WTC11 (cell line): ENCODE data around the gene RASD1. TPM values are rescaled to one million over a fixed set of nuclear protein-coding genes. Genes with fewer than 3 reads are reported as not detected.

Experiments used
- ATAC-seq: fragments of 200-7000 bp; cut with Tn5 transposase; 2 replicates; pipeline ENCODE4 v1.10.0; 2021; ENCODE audit warnings: mild to moderate bottlenecking, moderate library complexity
- CTCF ChIA-PET: fragments of 300-600 bp; sonication (Branson Sonifier 250); formaldehyde crosslinking; loops from one replicate; lab custom pipeline; 2021; ENCODE audit warnings: antibody characterized with exemption; lab: Charles Lee
- POLR2A ChIA-PET: fragments of 350-600 bp; sonication (Branson Sonifier 250); formaldehyde crosslinking; loops from one replicate; lab custom pipeline; 2021; ENCODE audit warnings: antibody characterized with exemption; lab: Charles Lee
- DNase-seq: peaks from one replicate; pipeline ENCODE4 v3.0.0; 2021; ENCODE audit warnings: low spot score
- H3K27ac Mint-ChIP-seq: 2 replicates; pipeline ENCODE4 v1.8.0; 2021; ENCODE audit warnings: mixed read lengths
- H3K27me3 Mint-ChIP-seq: 2 replicates; pipeline ENCODE4 v1.8.0; 2021; ENCODE audit warnings: low read depth, mild to moderate bottlenecking, moderate library complexity, mixed read lengths
- H3K36me3 Mint-ChIP-seq: 2 replicates; pipeline ENCODE4 v1.8.0; 2021; ENCODE audit warnings: mixed read lengths
- H3K4me1 Mint-ChIP-seq: 2 replicates; pipeline ENCODE4 v1.8.0; 2022; ENCODE audit warnings: mixed read lengths
- H3K4me3 Mint-ChIP-seq: 2 replicates; pipeline ENCODE4 v1.8.0; 2021; ENCODE audit warnings: mild to moderate bottlenecking, moderate library complexity, mixed read lengths
- H3K9me3 Mint-ChIP-seq: 2 replicates; pipeline ENCODE4 v1.8.0; 2021; ENCODE audit warnings: mixed read lengths
- AFF4 ChIP-seq: sonication (generic); formaldehyde crosslinking; IDR thresholded peaks from 2 replicates; pipeline ENCODE4 v1.8.1; 2023; ENCODE audit warnings: mild to moderate bottlenecking, missing genetic modification reagents, borderline replicate concordance
- AR ChIP-seq: fragments of 250-450 bp; sonication (Bioruptor Pico); IDR thresholded peaks from 2 replicates; pipeline ENCODE4 v1.9.0; 2021; ENCODE audit warnings: mild to moderate bottlenecking
- ATF2 ChIP-seq: sonication (generic); formaldehyde crosslinking; IDR thresholded peaks from 2 replicates; pipeline ENCODE4 v1.8.1; 2022; ENCODE audit warnings: low read depth, missing genetic modification reagents, borderline replicate concordance
- E2F5 ChIP-seq: sonication (generic); formaldehyde crosslinking; IDR thresholded peaks from 2 replicates; pipeline ENCODE4 v1.8.1; 2022; ENCODE audit warnings: mild to moderate bottlenecking, moderate library complexity, missing genetic modification reagents
- GABPB1 ChIP-seq: sonication (generic); formaldehyde crosslinking; IDR thresholded peaks from 2 replicates; pipeline ENCODE4 v1.8.1; 2023; ENCODE audit warnings: mild to moderate bottlenecking, missing genetic modification reagents
- IRF1 ChIP-seq: sonication (generic); formaldehyde crosslinking; IDR thresholded peaks from 2 replicates; pipeline ENCODE4 v1.8.0; 2023; ENCODE audit warnings: missing genetic modification reagents
- KAT7 ChIP-seq: sonication (generic); formaldehyde crosslinking; IDR thresholded peaks from 2 replicates; pipeline ENCODE4 v1.8.1; 2023; ENCODE audit warnings: missing genetic modification reagents, mild to moderate bottlenecking, borderline replicate concordance
- NFATC4 ChIP-seq: fragments of 250-450 bp; sonication (Bioruptor Pico); IDR thresholded peaks from 2 replicates; pipeline ENCODE4 v1.9.0; 2021; ENCODE audit warnings: mild to moderate bottlenecking
- NFE2L1 ChIP-seq: sonication (generic); formaldehyde crosslinking; IDR thresholded peaks from 2 replicates; pipeline ENCODE4 v1.8.1; 2023; ENCODE audit warnings: missing genetic modification reagents
- OVOL2 ChIP-seq: fragments of 250-450 bp; sonication (Bioruptor Pico); IDR thresholded peaks from 2 replicates; pipeline ENCODE4 v1.9.0; 2021; ENCODE audit warnings: mild to moderate bottlenecking, borderline replicate concordance
- RORB ChIP-seq: fragments of 250-450 bp; sonication (Bioruptor Pico); IDR thresholded peaks from 2 replicates; pipeline ENCODE4 v1.9.0; 2021; ENCODE audit warnings: mild to moderate bottlenecking
- SMAD3 ChIP-seq: sonication (generic); formaldehyde crosslinking; IDR thresholded peaks from 2 replicates; pipeline ENCODE4 v1.8.0; 2022; ENCODE audit warnings: missing genetic modification reagents, mild to moderate bottlenecking, borderline replicate concordance
- SMAD4 ChIP-seq: sonication (generic); formaldehyde crosslinking; IDR thresholded peaks from 2 replicates; pipeline ENCODE4 v1.8.0; 2022; ENCODE audit warnings: mild to moderate bottlenecking, missing genetic modification reagents
- TP53 ChIP-seq: sonication (generic); formaldehyde crosslinking; IDR thresholded peaks from 2 replicates; pipeline ENCODE4 v1.8.1; 2023; ENCODE audit warnings: mild to moderate bottlenecking, missing genetic modification reagents
- ZNF281 ChIP-seq: sonication (generic); formaldehyde crosslinking; IDR thresholded peaks from 2 replicates; pipeline ENCODE4 v1.8.0; 2023; ENCODE audit warnings: mild to moderate bottlenecking, missing genetic modification reagents
- ZNF416 ChIP-seq: fragments of 250-450 bp; sonication (Bioruptor Pico); IDR thresholded peaks from 2 replicates; pipeline ENCODE4 v1.9.0; 2021; ENCODE audit warnings: mild to moderate bottlenecking, inconsistent platforms
- ZNF425 ChIP-seq: fragments of 250-450 bp; sonication (Bioruptor Pico); conservative IDR thresholded peaks from 2 replicates; pipeline ENCODE4 v1.9.0; 2021; ENCODE audit warnings: mild to moderate bottlenecking
- total RNA-seq: library from RNA; stranded (reverse); gene quantifications from 3 replicates; pipeline ENCODE4 v1.2.3, GENCODE V29; 2021

Gene RASD1
- total RNA-seq, 1 experiment from 2014 or later: 5.1 TPM

- no peak for DNase-seq
- Mint-ChIP-seq H3K27ac (peak overlapping the region; percentile 68), H3K4me1 (no peaks in the 10 kb centered on the region; the same call in 1 of the 2 replicates), H3K36me3 (no peaks in the 10 kb centered on the region), H3K9me3 (no peaks in the 10 kb centered on the region), H3K27me3 (no peaks in the 10 kb centered on the region)
- CTCF ChIA-PET: interaction anchor here (1.1 to 3.4 kb wide), 5 partner anchors 8 to 63 kb away, joined by 4 to 20 read pairs (median 6); partner anchors contain the start of gene RASD1
- no peak for TF ChIP-seq GABPB1 (CRISPR knock-in tag)
- TF ChIP-seq SMAD4: no peak
- TF ChIP-seq IRF1 (CRISPR knock-in tag): no peak
- TF ChIP-seq AR (CRISPR knock-in tag): no peak
- no peak for TF ChIP-seq ZNF425 (CRISPR knock-in tag)
- TF ChIP-seq NFATC4: no peak
- TF ChIP-seq NFE2L1 (CRISPR knock-in tag): no peak
- TF ChIP-seq, all 79 proteins: peak for 0
- POLR2A ChIA-PET: no interaction called here
- no peak overlapping the region for H3K4me3 Mint-ChIP-seq
- ATAC-seq: no peak
Observed at GRCh38 chr17:17504341-17505140, 8.3 kb upstream of the RASD1 start.

GRCh38 chr17:17503566-17504130 lies 7.5 kb upstream of the RASD1 start:
- no peak overlapping the region for H3K4me3 Mint-ChIP-seq
- H3K36me3 Mint-ChIP-seq: no peaks in the 10 kb centered on the region
- CTCF ChIA-PET: interaction anchor here (1.1 kb wide), 1 partner anchor 19 kb away, joined by 4 read pairs; no protein-coding TSS in a partner anchor
- no peaks in the 10 kb centered on the region for H3K27me3 Mint-ChIP-seq
- no peaks in the 10 kb centered on the region; the same call in 1 of the 2 replicates for H3K4me1 Mint-ChIP-seq
- H3K9me3 Mint-ChIP-seq: no peaks in the 10 kb centered on the region
- H3K27ac Mint-ChIP-seq: 0 out of 2 replicates have a peak overlapping the region, but pooled peaks have one; percentile 9
- POLR2A ChIA-PET: no interaction called here
- ATAC-seq (no peak), DNase-seq (no peak)
- TF ChIP-seq ATF2 (CRISPR knock-in tag) (no peak), E2F5 (CRISPR knock-in tag) (no peak), OVOL2 (CRISPR knock-in tag) (no peak), ZNF416 (CRISPR knock-in tag) (no peak), ZNF281 (no peak), TP53 (CRISPR knock-in tag) (no peak), KAT7 (no peak), RORB (CRISPR knock-in tag) (no peak), SMAD3 (CRISPR knock-in tag) (no peak), AFF4 (CRISPR knock-in tag) (no peak)
